GM23338 (cell line): ENCODE results near the gene BCR. TPM values are rescaled to one million over a fixed set of nuclear protein-coding genes. Genes with fewer than 3 reads are reported as not detected.

Experiments
- ATAC-seq: fragments of 200-7000 bp; cut with Tn5 transposase; 3 replicates; pipeline ENCODE4 v1.9.1; 2020
- DNase-seq: peaks from one replicate; pipeline ENCODE4 v3.0.0-alpha.2; 2015; ENCODE audit warnings: low spot score
- H2AFZ ChIP-seq: fragments of 200-600 bp; sonication (generic); 2 replicates; pipeline ENCODE4 v1.8.0; 2016; ENCODE audit warnings: antibody characterized with exemption, mild to moderate bottlenecking, moderate library complexity
- H3F3A ChIP-seq: fragments of 200-600 bp; sonication (generic); replicated peaks from 2 replicates; pipeline ENCODE4 v1.8.0; 2017; ENCODE audit warnings: antibody characterized with exemption, mixed run types, low read depth
- H3K27ac ChIP-seq: fragments of 200-600 bp; sonication (generic); 2 replicates; pipeline ENCODE4 v1.6.1; 2016; ENCODE audit warnings: low read depth
- H3K27me3 ChIP-seq: fragments of 200-600 bp; sonication (generic); 2 replicates; pipeline ENCODE4 v1.8.0; 2016; ENCODE audit warnings: mild to moderate bottlenecking, mixed run types, moderate library complexity; ENCODE audit not compliant: insufficient read depth
- H3K36me3 ChIP-seq: fragments of 200-600 bp; sonication (generic); 2 replicates; pipeline ENCODE4 v1.8.0; 2016; ENCODE audit warnings: mild to moderate bottlenecking; ENCODE audit not compliant: insufficient read depth
- H3K4me1 ChIP-seq: fragments of 200-600 bp; sonication (generic); 2 replicates; pipeline ENCODE4 v1.8.0; 2016; ENCODE audit warnings: mild to moderate bottlenecking, moderate library complexity; ENCODE audit not compliant: insufficient read depth
- H3K4me2 ChIP-seq: fragments of 200-600 bp; sonication (generic); 2 replicates; pipeline ENCODE4 v1.7.1; 2017; ENCODE audit warnings: mixed run types
- H3K4me3 ChIP-seq: fragments of 200-600 bp; sonication (generic); 2 replicates; pipeline ENCODE4 v1.6.1; 2016; ENCODE audit warnings: mixed run types
- H3K79me2 ChIP-seq: fragments of 200-600 bp; sonication (generic); replicated peaks from 2 replicates; pipeline ENCODE4 v1.8.0; 2017; ENCODE audit warnings: mild to moderate bottlenecking; ENCODE audit not compliant: insufficient read depth
- H3K9me2 ChIP-seq: fragments of 200-600 bp; sonication (generic); 2 replicates; pipeline ENCODE4 v1.8.0; 2017; ENCODE audit not compliant: insufficient read depth
- H4K20me1 ChIP-seq: fragments of 200-600 bp; sonication (generic); replicated peaks from 2 replicates; pipeline ENCODE4 v1.8.0; 2017; ENCODE audit warnings: mild to moderate bottlenecking; ENCODE audit not compliant: insufficient read depth
- H3K27ac Mint-ChIP-seq: 2 replicates; pipeline ENCODE4 v1.8.0; 2020; ENCODE audit warnings: inconsistent platforms, mild to moderate bottlenecking, moderate library complexity, mixed read lengths
- H3K27me3 Mint-ChIP-seq: 3 replicates; pipeline ENCODE4 v1.8.0; 2022; ENCODE audit warnings: low read depth, mild to moderate bottlenecking, moderate library complexity, mixed read lengths, inconsistent platforms; ENCODE audit not compliant: insufficient read depth, poor library complexity
- H3K36me3 Mint-ChIP-seq: 3 replicates; pipeline ENCODE4 v1.8.0; 2021; ENCODE audit warnings: low read depth, mild to moderate bottlenecking, inconsistent platforms, moderate library complexity, mixed read lengths
- H3K4me1 Mint-ChIP-seq: 3 replicates; pipeline ENCODE4 v1.8.0; 2020; ENCODE audit warnings: mild to moderate bottlenecking, inconsistent platforms, mixed read lengths
- H3K4me3 Mint-ChIP-seq: 3 replicates; pipeline ENCODE4 v1.8.0; 2021; ENCODE audit warnings: moderate library complexity, mild to moderate bottlenecking, inconsistent platforms, mixed read lengths
- H3K9me3 Mint-ChIP-seq: 3 replicates; pipeline ENCODE4 v1.8.0; 2020; ENCODE audit warnings: moderate library complexity, mild to moderate bottlenecking, inconsistent platforms, mixed read lengths
- CREB1 ChIP-seq: fragments of 250-450 bp; sonication (Bioruptor Pico); IDR thresholded peaks from 2 replicates; pipeline ENCODE4 v1.5.0; 2020; ENCODE audit warnings: low read depth, mild to moderate bottlenecking, moderate library complexity
- CTCF ChIP-seq, 2 experiments: fragments of 200-600 bp in 1 of 2; sonication (generic) in 1 of 2; conservative IDR thresholded peaks; 2 replicates each; pipeline versions ENCODE4 v1.5.1 to v1.6.1; 2016 to 2017; ENCODE audit warnings: antibody characterized with exemption in 2 of 2, low read depth in 2 of 2, mild to moderate bottlenecking in 2 of 2, moderate library complexity in 1 of 2
- ETS1 ChIP-seq: IDR thresholded peaks from 2 replicates; pipeline ENCODE4 v1.6.1; 2016; ENCODE audit warnings: antibody characterized with exemption
- EZH2 ChIP-seq: fragments of 200-600 bp; sonication (generic); IDR thresholded peaks from one replicate; pipeline ENCODE4 v1.8.0; 2017; ENCODE audit warnings: antibody characterized with exemption, mild to moderate bottlenecking, low read depth; ENCODE audit not compliant: unreplicated experiment
- EZH2phosphoT487 ChIP-seq: fragments of 200-600 bp; sonication (generic); IDR thresholded peaks from one replicate; pipeline ENCODE4 v1.8.1; 2018; ENCODE audit warnings: antibody characterized with exemption; ENCODE audit not compliant: unreplicated experiment
- JUNB ChIP-seq: IDR thresholded peaks from one replicate; pipeline ENCODE4 v1.6.1; 2016; ENCODE audit warnings: antibody characterized with exemption; ENCODE audit not compliant: unreplicated experiment
- NANOG ChIP-seq: IDR thresholded peaks from 2 replicates; pipeline ENCODE4 v1.6.1; 2016; ENCODE audit warnings: antibody characterized with exemption, borderline replicate concordance
- POLR2AphosphoS5 ChIP-seq: IDR thresholded peaks from 2 replicates; pipeline ENCODE4 v1.6.1; 2016; ENCODE audit warnings: antibody characterized with exemption, low read depth
- REST ChIP-seq: IDR thresholded peaks from one replicate; pipeline ENCODE4 v1.6.1; 2018; ENCODE audit warnings: antibody characterized with exemption; ENCODE audit not compliant: unreplicated experiment
- STAT1 ChIP-seq: IDR thresholded peaks from one replicate; pipeline ENCODE4 v1.6.1; 2016; ENCODE audit warnings: antibody characterized with exemption; ENCODE audit not compliant: unreplicated experiment
- ZNF114 ChIP-seq: fragments of 250-450 bp; sonication (Bioruptor Pico); IDR thresholded peaks from 2 replicates; pipeline ENCODE4 v1.5.0; 2020; ENCODE audit warnings: mild to moderate bottlenecking, moderate library complexity
- ZNF331 ChIP-seq: fragments of 250-450 bp; sonication (Bioruptor Pico); IDR thresholded peaks from 2 replicates; pipeline ENCODE4 v1.5.0; 2020; ENCODE audit warnings: low read depth, mild to moderate bottlenecking, moderate library complexity
- ZNF462 ChIP-seq: fragments of 250-450 bp; sonication (Bioruptor Pico); IDR thresholded peaks from 2 replicates; pipeline ENCODE4 v1.5.0; 2020; ENCODE audit warnings: mild to moderate bottlenecking, moderate library complexity
- polyA plus RNA-seq: library from polyadenylated mRNA; unstranded; fragments of >200 nt; fragmentation: Nextera tagmentation; extraction: Ambion mirVana; gene quantifications from 2 replicates; pipeline ENCODE4 v1.2.1, GENCODE V29; 2016
- total RNA-seq: library from RNA; depleted of rRNA; stranded (reverse); fragments of >200 nt; shearing (Covaris generic); gene quantifications from 2 replicates; pipeline ENCODE4 v1.2.3, GENCODE V29; 2014

Gene BCR
- total and polyA plus RNA-seq, 2 experiments from 2014 or later: 17.7 to 121 TPM

- Histone ChIP-seq H3K36me3 (peaks cover 24% of the 10 kb centered on the region), H3K9me2 (no peaks in the 10 kb centered on the region), H3F3A (0 out of 2 replicates have a peak, but pooled peaks cover 3% of the 10 kb centered on the region), H4K20me1 (peaks cover 6% of the 10 kb centered on the region; the same call in 1 of the 2 replicates), H3K4me2 (no peak overlapping the region), H3K79me2 (no peaks in the 10 kb centered on the region), H3K27me3 (no peaks in the 10 kb centered on the region), H2AFZ (no peak overlapping the region), H3K4me3 (no peak overlapping the region), H3K27ac (no peak overlapping the region), H3K4me1 (no peaks in the 10 kb centered on the region)
- H3K4me1 Mint-ChIP-seq: no peaks in the 10 kb centered on the region; the same call in 2 of the 3 replicates
- no peaks in the 10 kb centered on the region; the same call in 2 of the 3 replicates for H3K9me3 Mint-ChIP-seq
- H3K4me3 Mint-ChIP-seq: no peak overlapping the region
- H3K27ac Mint-ChIP-seq: no peak overlapping the region
- peaks cover 26% of the 10 kb centered on the region for H3K27me3 Mint-ChIP-seq
- TF ChIP-seq EZH2 (no peak), NANOG (no peak), CREB1 (CRISPR knock-in tag) (no peak), ZNF331 (CRISPR knock-in tag) (no peak), CTCF (conservative IDR thresholded peaks at IDR 0.05; ENCODE audit: low read depth in 2 of 2) (no peak), EZH2phosphoT487 (no peak), STAT1 (no peak), ETS1 (no peak), ZNF114 (no peak), REST (no peak), ZNF462 (CRISPR knock-in tag) (no peak), POLR2AphosphoS5 (no peak), JUNB (no peak)
- no peak for DNase-seq
- ATAC-seq: no peak
- H3K36me3 Mint-ChIP-seq: peaks cover 68% of the 10 kb centered on the region
These were observed 108.2 kb downstream of the BCR start for GRCh38 chr22:23288301-23289129.
